Measurements from ENCODE around the gene LRRC57. TPM values are rescaled to one million over a fixed set of nuclear protein-coding genes. Genes with fewer than 3 reads are reported as not detected.

The LRRC57 gene
- total RNA-seq, 1 donor, result 16.3 TPM

DNA sequence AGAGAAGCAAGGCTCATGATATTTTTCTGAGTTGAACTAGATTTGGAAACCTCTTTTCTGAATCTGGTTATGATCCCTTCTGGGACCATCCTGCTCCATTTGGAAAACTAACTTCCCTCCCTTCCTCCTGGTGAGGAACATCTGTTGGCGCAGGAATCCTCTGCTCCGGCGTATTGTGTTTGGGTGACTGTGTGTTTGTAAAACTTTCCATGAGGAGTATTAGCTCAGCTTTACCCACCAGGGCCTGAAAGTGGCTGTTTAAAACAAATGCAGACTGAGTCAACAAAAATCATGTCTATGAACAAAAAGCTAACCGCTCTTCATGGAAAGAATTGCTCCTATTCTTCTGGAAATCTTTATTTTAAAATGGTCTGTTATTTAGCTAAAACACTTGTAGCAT is 44.5 kb upstream of the LRRC57 start:
- Histone ChIP-seq H3K36me3 (ENCODE audit: insufficient read depth, low read length) (no peaks in the 10 kb centered on the region), H2AFZ (ENCODE audit: low read length) (no peak overlapping the region), H3K9me3 (ENCODE audit: low read depth, low read length) (no peaks in the 10 kb centered on the region), H3K4me2 (ENCODE audit: insufficient read depth, low read length) (no peak overlapping the region), H3K79me2 (ENCODE audit: insufficient read depth, low read length) (no peaks in the 10 kb centered on the region), H3K27ac (ENCODE audit: low read depth, low read length) (no peak overlapping the region), H3K4me1 (ENCODE audit: insufficient read depth, low read length) (peaks cover 2% of the 10 kb centered on the region), H3K27me3 (ENCODE audit: insufficient read depth, low read length) (no peaks in the 10 kb centered on the region), H3K4me3 (ENCODE audit: insufficient read depth, low read length) (no peak overlapping the region), H4K20me1 (ENCODE audit: insufficient read depth, low read length) (no peaks in the 10 kb centered on the region)
- TF ChIP-seq, protein P1, sequence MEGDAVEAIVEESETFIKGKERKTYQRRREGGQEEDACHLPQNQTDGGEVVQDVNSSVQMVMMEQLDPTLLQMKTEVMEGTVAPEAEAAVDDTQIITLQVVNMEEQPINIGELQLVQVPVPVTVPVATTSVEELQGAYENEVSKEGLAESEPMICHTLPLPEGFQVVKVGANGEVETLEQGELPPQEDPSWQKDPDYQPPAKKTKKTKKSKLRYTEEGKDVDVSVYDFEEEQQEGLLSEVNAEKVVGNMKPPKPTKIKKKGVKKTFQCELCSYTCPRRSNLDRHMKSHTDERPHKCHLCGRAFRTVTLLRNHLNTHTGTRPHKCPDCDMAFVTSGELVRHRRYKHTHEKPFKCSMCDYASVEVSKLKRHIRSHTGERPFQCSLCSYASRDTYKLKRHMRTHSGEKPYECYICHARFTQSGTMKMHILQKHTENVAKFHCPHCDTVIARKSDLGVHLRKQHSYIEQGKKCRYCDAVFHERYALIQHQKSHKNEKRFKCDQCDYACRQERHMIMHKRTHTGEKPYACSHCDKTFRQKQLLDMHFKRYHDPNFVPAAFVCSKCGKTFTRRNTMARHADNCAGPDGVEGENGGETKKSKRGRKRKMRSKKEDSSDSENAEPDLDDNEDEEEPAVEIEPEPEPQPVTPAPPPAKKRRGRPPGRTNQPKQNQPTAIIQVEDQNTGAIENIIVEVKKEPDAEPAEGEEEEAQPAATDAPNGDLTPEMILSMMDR (IDR thresholded peaks at IDR 0.05; ENCODE audit: extremely low read depth, low read depth, low read length), result no peak
- DNase-seq (ENCODE audit: insufficient read length, low spot score, missing footprints), result no peak

- H3K4me3 ChIP-seq (ENCODE audit: insufficient read depth, low read length), result no peak overlapping the region
- H3K79me2 ChIP-seq (ENCODE audit: insufficient read depth, low read length), result no peaks in the 10 kb centered on the region
- H3K36me3 ChIP-seq (ENCODE audit: insufficient read depth, low read length), result no peaks in the 10 kb centered on the region
- H2AFZ ChIP-seq (ENCODE audit: low read length), result no peak overlapping the region
- peaks cover 2% of the 10 kb centered on the region for H3K4me1 ChIP-seq (ENCODE audit: insufficient read depth, low read length)
- no peaks in the 10 kb centered on the region for H4K20me1 ChIP-seq (ENCODE audit: insufficient read depth, low read length)
- no peaks in the 10 kb centered on the region for H3K9me3 ChIP-seq (ENCODE audit: low read depth, low read length)
- H3K27me3 ChIP-seq (ENCODE audit: insufficient read depth, low read length), result no peaks in the 10 kb centered on the region
- H3K4me2 ChIP-seq (ENCODE audit: insufficient read depth, low read length), result no peak overlapping the region
- TF ChIP-seq, protein P1 (IDR thresholded peaks at IDR 0.05; ENCODE audit: extremely low read depth, low read depth, low read length), result no peak
- no peak overlapping the region for H3K27ac ChIP-seq (ENCODE audit: low read depth, low read length)
- DNase-seq (ENCODE audit: insufficient read length, low spot score, missing footprints), result no peak
Observed at GRCh38 chr15:42592716-42593115, 44.1 kb upstream of the LRRC57 start.

DNA sequence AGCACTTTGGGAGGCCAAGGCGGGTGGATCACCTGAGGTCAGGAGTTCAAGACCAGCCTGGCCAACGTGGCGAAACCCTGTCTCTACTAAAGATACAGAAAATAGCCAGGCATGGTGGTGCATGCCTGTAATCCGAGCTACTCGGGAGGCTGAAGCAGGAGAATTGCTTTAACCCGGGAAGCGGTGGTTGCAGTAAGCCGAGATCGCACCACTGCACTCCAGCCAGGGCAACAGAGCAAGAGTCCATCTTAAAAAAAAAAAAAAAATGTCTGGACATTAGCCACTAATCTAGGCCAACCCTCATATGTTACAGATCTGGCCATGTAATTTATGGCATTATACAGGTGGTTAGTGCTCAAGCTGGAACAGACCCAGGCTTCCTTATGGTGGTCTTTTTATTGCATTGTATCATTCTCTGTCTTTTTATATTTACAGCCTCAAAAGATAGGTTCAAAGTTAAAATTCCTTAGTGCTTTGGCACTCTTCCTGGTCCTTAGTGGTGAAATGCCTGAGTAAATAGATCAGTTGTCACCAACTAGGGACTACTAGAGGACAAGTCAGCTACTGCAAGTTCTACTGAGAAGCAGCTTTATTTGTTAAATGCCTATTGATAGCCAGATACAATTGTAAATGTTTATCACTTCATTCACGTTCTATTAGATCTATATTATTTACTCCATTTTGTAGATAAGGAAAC is 42.8 kb upstream of the LRRC57 start:
- Histone ChIP-seq H3K27me3 (ENCODE audit: insufficient read depth, low read length) (no peaks in the 10 kb centered on the region), H3K9me3 (ENCODE audit: low read depth, low read length) (no peaks in the 10 kb centered on the region), H3K4me1 (ENCODE audit: insufficient read depth, low read length) (peaks cover 2% of the 10 kb centered on the region), H2AFZ (ENCODE audit: low read length) (no peak overlapping the region), H3K27ac (ENCODE audit: low read depth, low read length) (no peak overlapping the region), H3K79me2 (ENCODE audit: insufficient read depth, low read length) (no peaks in the 10 kb centered on the region), H4K20me1 (ENCODE audit: insufficient read depth, low read length) (no peaks in the 10 kb centered on the region), H3K4me3 (ENCODE audit: insufficient read depth, low read length) (no peak overlapping the region), H3K4me2 (ENCODE audit: insufficient read depth, low read length) (no peak overlapping the region), H3K36me3 (ENCODE audit: insufficient read depth, low read length) (no peaks in the 10 kb centered on the region)
- TF ChIP-seq, protein P1 (IDR thresholded peaks at IDR 0.05; ENCODE audit: extremely low read depth, low read depth, low read length), result peak; percentile 38
- DNase-seq (ENCODE audit: insufficient read length, low spot score, missing footprints), result peak; percentile 71

DNA sequence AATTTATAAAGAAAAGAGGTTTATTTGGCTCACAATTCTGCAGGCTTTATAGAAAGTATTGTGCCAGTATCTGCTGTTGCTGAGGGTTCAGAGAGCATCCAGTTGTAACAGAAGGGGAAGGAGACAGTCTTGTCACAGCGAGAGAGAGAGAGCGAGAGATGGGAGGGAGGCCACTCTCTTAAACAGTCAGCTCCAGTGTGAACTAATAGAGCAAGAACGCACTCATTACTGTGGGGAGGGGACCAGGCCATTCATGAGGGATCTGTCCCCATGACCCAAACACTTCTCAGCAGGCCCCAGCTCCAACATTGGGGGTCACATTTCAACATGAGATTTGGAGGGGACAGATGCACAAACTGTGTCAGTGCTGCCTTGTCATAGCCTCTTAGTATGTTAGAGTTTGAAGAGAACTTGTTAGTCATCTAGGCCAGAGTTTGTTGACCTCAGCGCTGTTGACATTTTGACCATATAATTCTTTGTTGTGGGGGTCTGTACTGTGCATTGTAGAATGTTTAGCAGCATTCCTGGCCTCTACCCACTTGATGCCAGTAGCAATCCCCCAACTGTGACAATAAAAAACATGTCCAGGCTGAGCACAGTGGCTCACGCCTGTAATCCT is 42.1 kb upstream of the LRRC57 start:
- TF ChIP-seq, protein P1 (IDR thresholded peaks at IDR 0.05; ENCODE audit: extremely low read depth, low read depth, low read length), result no peak
- Histone ChIP-seq H3K4me2 (ENCODE audit: insufficient read depth, low read length) (no peak overlapping the region), H3K79me2 (ENCODE audit: insufficient read depth, low read length) (no peaks in the 10 kb centered on the region), H3K27ac (ENCODE audit: low read depth, low read length) (no peak overlapping the region), H3K27me3 (ENCODE audit: insufficient read depth, low read length) (no peaks in the 10 kb centered on the region), H2AFZ (ENCODE audit: low read length) (no peak overlapping the region), H3K36me3 (ENCODE audit: insufficient read depth, low read length) (no peaks in the 10 kb centered on the region), H3K9me3 (ENCODE audit: low read depth, low read length) (no peaks in the 10 kb centered on the region), H3K4me1 (ENCODE audit: insufficient read depth, low read length) (peaks cover 2% of the 10 kb centered on the region), H3K4me3 (ENCODE audit: insufficient read depth, low read length) (no peak overlapping the region), H4K20me1 (ENCODE audit: insufficient read depth, low read length) (no peaks in the 10 kb centered on the region)
- DNase-seq (ENCODE audit: insufficient read length, low spot score, missing footprints), result no peak
